ENCODE data around the gene RELB.
A peak's percentile ranks its signal among the peaks of the same experiment; 100 is the strongest.

RELB gene

GRCh38 chr19:45009625-45010255 lies 8.5 kb downstream of the RELB start:
- no peak overlapping the region for H3K4me3 ChIP-seq (ENCODE audit: low read depth, low read length)
- DNase-seq (ENCODE audit: low read depth) = no peak
- no peak for TF ChIP-seq CTCF (conservative IDR thresholded peaks at IDR 0.05; ENCODE audit: low read depth, low read length)

- no peak for TF ChIP-seq CTCF (conservative IDR thresholded peaks at IDR 0.05; ENCODE audit: low read depth, low read length)
- DNase-seq (ENCODE audit: low read depth) = no peak
- H3K4me3 ChIP-seq (ENCODE audit: low read depth, low read length) = no peak overlapping the region
These were observed 9.0 kb downstream of the RELB start for GRCh38 chr19:45010306-45010705.

- H3K4me3 ChIP-seq (ENCODE audit: low read depth, low read length) = no peak overlapping the region
- DNase-seq (ENCODE audit: low read depth) = no peak
- no peak for TF ChIP-seq CTCF (conservative IDR thresholded peaks at IDR 0.05; ENCODE audit: low read depth, low read length)
These were observed 10.7 kb downstream of the RELB start for GRCh38 chr19:45011959-45012358.

- peak; percentile 68 for DNase-seq (ENCODE audit: low read depth)
- peak; percentile 82 for TF ChIP-seq CTCF (conservative IDR thresholded peaks at IDR 0.05; ENCODE audit: low read depth, low read length)
- H3K4me3 ChIP-seq (ENCODE audit: low read depth, low read length) = no peak overlapping the region
These were observed 15.4 kb downstream of the RELB start for GRCh38 chr19:45016388-45017314.

- no peak overlapping the region for H3K4me3 ChIP-seq (ENCODE audit: low read depth, low read length)
- TF ChIP-seq CTCF (conservative IDR thresholded peaks at IDR 0.05; ENCODE audit: low read depth, low read length) = no peak
- no peak for DNase-seq (ENCODE audit: low read depth)
These were observed 17.9 kb downstream of the RELB start for GRCh38 chr19:45019187-45019586.

GRCh38 chr19:45020071-45020470 lies 18.8 kb downstream of the RELB start:
- no peak overlapping the region for H3K4me3 ChIP-seq (ENCODE audit: low read depth, low read length)
- no peak for DNase-seq (ENCODE audit: low read depth)
- TF ChIP-seq CTCF (conservative IDR thresholded peaks at IDR 0.05; ENCODE audit: low read depth, low read length) = no peak
